ENCODE results near the gene SSTR4. TPM values are rescaled to one million over a fixed set of nuclear protein-coding genes. Genes with fewer than 3 reads are reported as not detected.

Gene SSTR4
- total and polyA plus RNA-seq, 2 donors (not counting 1 experiment from before 2014, with no cell fraction given), result not detected

- Histone ChIP-seq H3K27ac (ENCODE audit: insufficient read depth, low read length) (no peak overlapping the region), H3K4me3 (replicated peaks in 1 of 4; ENCODE audit: control extremely low read depth in 1 of 4, insufficient read depth in 1 of 4, low read depth in 3 of 4, low read length in 4 of 4) (no peak overlapping the region), H3K36me3 (ENCODE audit: control insufficient read depth, insufficient read depth, low read length) (no peaks in the 10 kb centered on the region), H3K4me2 (ENCODE audit: extremely low read depth, insufficient read depth, low read length) (no peak overlapping the region), H3K9ac (ENCODE audit: insufficient read depth, low read length) (no peak overlapping the region), H3K9me3 (ENCODE audit: control insufficient read depth, insufficient read depth, low read depth, low read length) (no peaks in the 10 kb centered on the region), H3K79me2 (ENCODE audit: control insufficient read depth, insufficient read depth, low read length) (no peaks in the 10 kb centered on the region), H2AFZ (ENCODE audit: low read length) (no peak overlapping the region), H3K4me1 (ENCODE audit: control insufficient read depth, extremely low read depth, insufficient read depth, low read length) (no peaks in the 10 kb centered on the region), H4K20me1 (ENCODE audit: control insufficient read depth, extremely low read depth, insufficient read depth, low read length) (no peaks in the 10 kb centered on the region), H3K27me3 (ENCODE audit: control insufficient read depth, insufficient read depth, low read length) (no peaks in the 10 kb centered on the region)
- no peak for DNase-seq (ENCODE audit: low read depth in 2 of 2)
- TF ChIP-seq EZH2 (IDR thresholded peaks at IDR 0.05; ENCODE audit: low read length, missing control alignments) (no peak), CTCF (conservative IDR thresholded peaks at IDR 0.05 in 1 of 2, IDR thresholded peaks at IDR 0.05 in 1 of 2; ENCODE audit: low read depth in 1 of 2, low read length in 2 of 2) (no peak)
Measured at GRCh38 chr20:23009636-23010035, 25.5 kb upstream of the SSTR4 start.

GRCh38 chr20:23010096-23010495 lies 25.0 kb upstream of the SSTR4 start:
- Histone ChIP-seq H3K36me3 (ENCODE audit: control insufficient read depth, insufficient read depth, low read length) (no peaks in the 10 kb centered on the region), H3K4me3 (replicated peaks in 1 of 4; ENCODE audit: control extremely low read depth in 1 of 4, insufficient read depth in 1 of 4, low read depth in 3 of 4, low read length in 4 of 4) (no peak overlapping the region), H3K9ac (ENCODE audit: insufficient read depth, low read length) (no peak overlapping the region), H3K27ac (ENCODE audit: insufficient read depth, low read length) (no peak overlapping the region), H3K9me3 (ENCODE audit: control insufficient read depth, insufficient read depth, low read depth, low read length) (no peaks in the 10 kb centered on the region), H3K4me1 (ENCODE audit: control insufficient read depth, extremely low read depth, insufficient read depth, low read length) (no peaks in the 10 kb centered on the region), H2AFZ (ENCODE audit: low read length) (no peak overlapping the region), H3K79me2 (ENCODE audit: control insufficient read depth, insufficient read depth, low read length) (no peaks in the 10 kb centered on the region), H4K20me1 (ENCODE audit: control insufficient read depth, extremely low read depth, insufficient read depth, low read length) (no peaks in the 10 kb centered on the region), H3K27me3 (ENCODE audit: control insufficient read depth, insufficient read depth, low read length) (no peaks in the 10 kb centered on the region), H3K4me2 (ENCODE audit: extremely low read depth, insufficient read depth, low read length) (no peak overlapping the region)
- TF ChIP-seq EZH2 (IDR thresholded peaks at IDR 0.05; ENCODE audit: low read length, missing control alignments), result no peak
- DNase-seq (ENCODE audit: low read depth in 2 of 2), result no peak

- no peak for TF ChIP-seq CTCF (conservative IDR thresholded peaks at IDR 0.05 in 1 of 2, IDR thresholded peaks at IDR 0.05 in 1 of 2; ENCODE audit: low read depth in 1 of 2, low read length in 2 of 2)
- no peak overlapping the region for H3K4me2 ChIP-seq (ENCODE audit: extremely low read depth, insufficient read depth, low read length)
Measured at GRCh38 chr20:23011008-23011721, 23.9 kb upstream of the SSTR4 start.

More at GRCh38 chr20:23011008-23011721, 23.9 kb upstream of the SSTR4 start:
- H3K79me2 ChIP-seq (ENCODE audit: control insufficient read depth, insufficient read depth, low read length), result no peaks in the 10 kb centered on the region
- H4K20me1 ChIP-seq (ENCODE audit: control insufficient read depth, extremely low read depth, insufficient read depth, low read length), result no peaks in the 10 kb centered on the region
- no peaks in the 10 kb centered on the region for H3K27me3 ChIP-seq (ENCODE audit: control insufficient read depth, insufficient read depth, low read length)
- no peak overlapping the region for H3K4me3 ChIP-seq (replicated peaks in 1 of 4; ENCODE audit: control extremely low read depth in 1 of 4, insufficient read depth in 1 of 4, low read depth in 3 of 4, low read length in 4 of 4)
- no peaks in the 10 kb centered on the region for H3K4me1 ChIP-seq (ENCODE audit: control insufficient read depth, extremely low read depth, insufficient read depth, low read length)
- no peak overlapping the region for H3K9ac ChIP-seq (ENCODE audit: insufficient read depth, low read length)
- no peak overlapping the region for H3K27ac ChIP-seq (ENCODE audit: insufficient read depth, low read length)
- no peaks in the 10 kb centered on the region for H3K9me3 ChIP-seq (ENCODE audit: control insufficient read depth, insufficient read depth, low read depth, low read length)
- no peak overlapping the region for H2AFZ ChIP-seq (ENCODE audit: low read length)
- H3K36me3 ChIP-seq (ENCODE audit: control insufficient read depth, insufficient read depth, low read length), result no peaks in the 10 kb centered on the region
- no peak for DNase-seq (ENCODE audit: low read depth in 2 of 2)
